ENCODE results near the gene LY6G6F. TPM values are rescaled to one million over a fixed set of nuclear protein-coding genes. Genes with fewer than 3 reads are reported as not detected.

The LY6G6F gene
- total and polyA plus RNA-seq, 2 of the 13 experiments (the other 11 are each of a cell fraction or from before 2014, with no cell fraction given), result not detected

DNA sequence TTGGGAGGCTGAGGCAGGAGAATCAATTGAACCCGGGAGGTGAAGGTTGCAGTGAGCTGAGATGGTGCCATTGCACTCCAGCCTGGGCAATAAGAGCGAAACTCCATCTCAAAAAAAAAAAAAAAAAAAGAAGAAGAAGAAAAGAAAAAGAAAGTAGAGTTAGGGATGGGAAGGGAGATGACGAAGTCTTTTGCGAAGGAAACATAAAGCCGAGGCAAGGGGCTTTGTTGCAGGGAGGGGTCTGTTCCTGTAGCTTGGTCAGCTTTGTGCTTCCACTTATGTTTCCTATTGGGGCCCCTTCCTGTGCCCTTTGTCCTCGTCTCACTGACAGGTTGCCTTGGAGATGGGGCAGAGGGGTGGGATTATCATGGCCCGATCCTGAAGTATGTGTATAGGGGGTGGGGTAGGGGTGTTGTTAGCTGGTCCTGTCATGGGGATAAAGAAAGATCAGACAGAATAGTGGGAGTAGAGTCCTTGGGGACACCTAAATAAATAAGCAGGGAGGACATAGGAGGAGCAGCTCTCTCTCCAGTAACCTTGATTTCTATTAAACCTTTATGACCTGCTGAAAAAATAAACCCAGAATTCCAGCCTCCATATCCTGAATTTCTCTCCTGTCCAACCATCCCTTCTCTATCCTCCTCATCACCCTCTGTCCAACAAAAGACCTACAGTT, 30.8 kb downstream of the LY6G6F start (continued):
- no peak for TF ChIP-seq SMAD1 (CRISPR knock-in tag; IDR thresholded peaks at IDR 0.05; ENCODE audit: borderline replicate concordance, low read depth)
- TF ChIP-seq FOXC1 (CRISPR knock-in tag; IDR thresholded peaks at IDR 0.05; ENCODE audit: borderline replicate concordance), result no peak; the same call in 1 of the 2 replicates
- TF ChIP-seq, protein P1, sequence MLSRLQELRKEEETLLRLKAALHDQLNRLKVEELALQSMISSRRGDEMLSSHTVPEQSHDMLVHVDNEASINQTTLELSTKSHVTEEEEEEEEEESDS (CRISPR knock-in tag; IDR thresholded peaks at IDR 0.05; ENCODE audit: borderline replicate concordance), result no peak
- TF ChIP-seq ATF1 (CRISPR knock-in tag; IDR thresholded peaks at IDR 0.05), result 0 out of 2 replicates have a peak, but pooled peaks have one; percentile 51
- TF ChIP-seq, protein P2, sequence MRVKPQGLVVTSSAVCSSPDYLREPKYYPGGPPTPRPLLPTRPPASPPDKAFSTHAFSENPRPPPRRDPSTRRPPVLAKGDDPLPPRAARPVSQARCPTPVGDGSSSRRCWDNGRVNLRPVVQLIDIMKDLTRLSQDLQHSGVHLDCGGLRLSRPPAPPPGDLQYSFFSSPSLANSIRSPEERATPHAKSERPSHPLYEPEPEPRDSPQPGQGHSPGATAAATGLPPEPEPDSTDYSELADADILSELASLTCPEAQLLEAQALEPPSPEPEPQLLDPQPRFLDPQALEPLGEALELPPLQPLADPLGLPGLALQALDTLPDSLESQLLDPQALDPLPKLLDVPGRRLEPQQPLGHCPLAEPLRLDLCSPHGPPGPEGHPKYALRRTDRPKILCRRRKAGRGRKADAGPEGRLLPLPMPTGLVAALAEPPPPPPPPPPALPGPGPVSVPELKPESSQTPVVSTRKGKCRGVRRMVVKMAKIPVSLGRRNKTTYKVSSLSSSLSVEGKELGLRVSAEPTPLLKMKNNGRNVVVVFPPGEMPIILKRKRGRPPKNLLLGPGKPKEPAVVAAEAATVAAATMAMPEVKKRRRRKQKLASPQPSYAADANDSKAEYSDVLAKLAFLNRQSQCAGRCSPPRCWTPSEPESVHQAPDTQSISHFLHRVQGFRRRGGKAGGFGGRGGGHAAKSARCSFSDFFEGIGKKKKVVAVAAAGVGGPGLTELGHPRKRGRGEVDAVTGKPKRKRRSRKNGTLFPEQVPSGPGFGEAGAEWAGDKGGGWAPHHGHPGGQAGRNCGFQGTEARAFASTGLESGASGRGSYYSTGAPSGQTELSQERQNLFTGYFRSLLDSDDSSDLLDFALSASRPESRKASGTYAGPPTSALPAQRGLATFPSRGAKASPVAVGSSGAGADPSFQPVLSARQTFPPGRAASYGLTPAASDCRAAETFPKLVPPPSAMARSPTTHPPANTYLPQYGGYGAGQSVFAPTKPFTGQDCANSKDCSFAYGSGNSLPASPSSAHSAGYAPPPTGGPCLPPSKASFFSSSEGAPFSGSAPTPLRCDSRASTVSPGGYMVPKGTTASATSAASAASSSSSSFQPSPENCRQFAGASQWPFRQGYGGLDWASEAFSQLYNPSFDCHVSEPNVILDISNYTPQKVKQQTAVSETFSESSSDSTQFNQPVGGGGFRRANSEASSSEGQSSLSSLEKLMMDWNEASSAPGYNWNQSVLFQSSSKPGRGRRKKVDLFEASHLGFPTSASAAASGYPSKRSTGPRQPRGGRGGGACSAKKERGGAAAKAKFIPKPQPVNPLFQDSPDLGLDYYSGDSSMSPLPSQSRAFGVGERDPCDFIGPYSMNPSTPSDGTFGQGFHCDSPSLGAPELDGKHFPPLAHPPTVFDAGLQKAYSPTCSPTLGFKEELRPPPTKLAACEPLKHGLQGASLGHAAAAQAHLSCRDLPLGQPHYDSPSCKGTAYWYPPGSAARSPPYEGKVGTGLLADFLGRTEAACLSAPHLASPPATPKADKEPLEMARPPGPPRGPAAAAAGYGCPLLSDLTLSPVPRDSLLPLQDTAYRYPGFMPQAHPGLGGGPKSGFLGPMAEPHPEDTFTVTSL (CRISPR knock-in tag; IDR thresholded peaks at IDR 0.05; ENCODE audit: borderline replicate concordance), result peak; percentile 69; the same call in 1 of the 2 replicates
- no peak for TF ChIP-seq HCFC1 (IDR thresholded peaks at IDR 0.05; ENCODE audit: low read depth, low read length)
- TF ChIP-seq, protein P3, sequence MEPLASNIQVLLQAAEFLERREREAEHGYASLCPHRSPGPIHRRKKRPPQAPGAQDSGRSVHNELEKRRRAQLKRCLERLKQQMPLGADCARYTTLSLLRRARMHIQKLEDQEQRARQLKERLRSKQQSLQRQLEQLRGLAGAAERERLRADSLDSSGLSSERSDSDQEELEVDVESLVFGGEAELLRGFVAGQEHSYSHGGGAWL (CRISPR knock-in tag; IDR thresholded peaks at IDR 0.05), result 0 out of 2 replicates have a peak, but pooled peaks have one; percentile 16
- no peak for TF ChIP-seq TRIM24 (CRISPR knock-in tag; IDR thresholded peaks at IDR 0.05)
- peak; percentile 93 for TF ChIP-seq SSRP1 (CRISPR knock-in tag; IDR thresholded peaks at IDR 0.05)
- 0 out of 2 replicates have a peak, but pooled peaks have one; percentile 43 for TF ChIP-seq ZNF329 (CRISPR knock-in tag; IDR thresholded peaks at IDR 0.05; ENCODE audit: low read depth)
- no peak for TF ChIP-seq RORA (CRISPR knock-in tag; IDR thresholded peaks at IDR 0.05)
- no peak for TF ChIP-seq FOSL1 (CRISPR knock-in tag; IDR thresholded peaks at IDR 0.05; ENCODE audit: borderline replicate concordance)
- TF ChIP-seq, protein P4, sequence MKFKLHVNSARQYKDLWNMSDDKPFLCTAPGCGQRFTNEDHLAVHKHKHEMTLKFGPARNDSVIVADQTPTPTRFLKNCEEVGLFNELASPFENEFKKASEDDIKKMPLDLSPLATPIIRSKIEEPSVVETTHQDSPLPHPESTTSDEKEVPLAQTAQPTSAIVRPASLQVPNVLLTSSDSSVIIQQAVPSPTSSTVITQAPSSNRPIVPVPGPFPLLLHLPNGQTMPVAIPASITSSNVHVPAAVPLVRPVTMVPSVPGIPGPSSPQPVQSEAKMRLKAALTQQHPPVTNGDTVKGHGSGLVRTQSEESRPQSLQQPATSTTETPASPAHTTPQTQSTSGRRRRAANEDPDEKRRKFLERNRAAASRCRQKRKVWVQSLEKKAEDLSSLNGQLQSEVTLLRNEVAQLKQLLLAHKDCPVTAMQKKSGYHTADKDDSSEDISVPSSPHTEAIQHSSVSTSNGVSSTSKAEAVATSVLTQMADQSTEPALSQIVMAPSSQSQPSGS (CRISPR knock-in tag; IDR thresholded peaks at IDR 0.05), result 0 out of 2 replicates have a peak, but pooled peaks have one; percentile 37
- TF ChIP-seq ZNF7 (CRISPR knock-in tag; IDR thresholded peaks at IDR 0.05), result peak; percentile 52
- no peak for TF ChIP-seq RBAK (CRISPR knock-in tag; IDR thresholded peaks at IDR 0.05)
- TF ChIP-seq, protein P5, sequence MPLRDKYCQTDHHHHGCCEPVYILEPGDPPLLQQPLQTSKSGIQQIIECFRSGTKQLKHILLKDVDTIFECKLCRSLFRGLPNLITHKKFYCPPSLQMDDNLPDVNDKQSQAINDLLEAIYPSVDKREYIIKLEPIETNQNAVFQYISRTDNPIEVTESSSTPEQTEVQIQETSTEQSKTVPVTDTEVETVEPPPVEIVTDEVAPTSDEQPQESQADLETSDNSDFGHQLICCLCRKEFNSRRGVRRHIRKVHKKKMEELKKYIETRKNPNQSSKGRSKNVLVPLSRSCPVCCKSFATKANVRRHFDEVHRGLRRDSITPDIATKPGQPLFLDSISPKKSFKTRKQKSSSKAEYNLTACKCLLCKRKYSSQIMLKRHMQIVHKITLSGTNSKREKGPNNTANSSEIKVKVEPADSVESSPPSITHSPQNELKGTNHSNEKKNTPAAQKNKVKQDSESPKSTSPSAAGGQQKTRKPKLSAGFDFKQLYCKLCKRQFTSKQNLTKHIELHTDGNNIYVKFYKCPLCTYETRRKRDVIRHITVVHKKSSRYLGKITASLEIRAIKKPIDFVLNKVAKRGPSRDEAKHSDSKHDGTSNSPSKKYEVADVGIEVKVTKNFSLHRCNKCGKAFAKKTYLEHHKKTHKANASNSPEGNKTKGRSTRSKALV (CRISPR knock-in tag; IDR thresholded peaks at IDR 0.05), result no peak
- TF ChIP-seq KAT8 (CRISPR knock-in tag; IDR thresholded peaks at IDR 0.05), result no peak; the same call in 1 of the 2 replicates
- TF ChIP-seq, protein P6, sequence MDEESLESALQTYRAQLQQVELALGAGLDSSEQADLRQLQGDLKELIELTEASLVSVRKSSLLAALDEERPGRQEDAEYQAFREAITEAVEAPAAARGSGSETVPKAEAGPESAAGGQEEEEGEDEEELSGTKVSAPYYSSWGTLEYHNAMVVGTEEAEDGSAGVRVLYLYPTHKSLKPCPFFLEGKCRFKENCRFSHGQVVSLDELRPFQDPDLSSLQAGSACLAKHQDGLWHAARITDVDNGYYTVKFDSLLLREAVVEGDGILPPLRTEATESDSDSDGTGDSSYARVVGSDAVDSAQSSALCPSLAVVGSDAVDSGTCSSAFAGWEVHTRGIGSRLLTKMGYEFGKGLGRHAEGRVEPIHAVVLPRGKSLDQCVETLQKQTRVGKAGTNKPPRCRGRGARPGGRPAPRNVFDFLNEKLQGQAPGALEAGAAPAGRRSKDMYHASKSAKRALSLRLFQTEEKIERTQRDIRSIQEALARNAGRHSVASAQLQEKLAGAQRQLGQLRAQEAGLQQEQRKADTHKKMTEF (CRISPR knock-in tag; IDR thresholded peaks at IDR 0.05), result peak; percentile 50
